Gastroesophageal sphincter (tissue), 4 donors: ENCODE data around the gene GALNTL6. TPM values are rescaled to one million over a fixed set of nuclear protein-coding genes. Genes with fewer than 3 reads are reported as not detected.

Experiments used
- ATAC-seq: fragments of 150-250 bp; one replicate; pipeline ENCODE4 v1.9.1; 2016; ENCODE audit warnings: mild to moderate bottlenecking, moderate library complexity
- H3K27ac ChIP-seq, 4 donors: fragments of 200-600 bp; sonication (generic) in 3 of 4; 1 replicate in 3 of 4; 2 replicates in 1 of 4; pipeline ENCODE4 v1.5.1; 2016 to 2019
- H3K27me3 ChIP-seq: fragments of 200-600 bp; sonication (generic); one replicate; pipeline ENCODE4 v1.5.1; 2019
- H3K36me3 ChIP-seq, 2 donors: fragments of 200-600 bp; sonication (generic); one replicate each; pipeline ENCODE4 v1.5.1; 2019; ENCODE audit warnings: control low read depth in 1 of 2
- H3K4me1 ChIP-seq, 3 donors: fragments of 200-600 bp; sonication (generic); 1 replicate in 2 of 3; 2 replicates in 1 of 3; pipeline ENCODE4 v1.5.1; 2016 to 2019; ENCODE audit warnings: control low read depth in 2 of 3
- H3K4me3 ChIP-seq, 2 donors: fragments of 200-600 bp; sonication (generic); one replicate each; pipeline ENCODE4 v1.5.1; 2019; ENCODE audit warnings: mild to moderate bottlenecking in 1 of 2, moderate library complexity in 1 of 2
- H3K9me3 ChIP-seq, 3 donors: fragments of 200-600 bp; sonication (generic); one replicate each; pipeline ENCODE4 v1.5.1; 2017 to 2019; ENCODE audit warnings: control low read depth in 2 of 3
- EP300 ChIP-seq: sonication (generic); formaldehyde crosslinking; IDR thresholded peaks from one replicate; pipeline ENCODE4 v1.6.1; 2017; ENCODE audit warnings: antibody characterized with exemption, mild to moderate bottlenecking
- POLR2A ChIP-seq, 2 donors: fragments of 450-650 bp; IDR thresholded peaks; one replicate each; pipeline ENCODE4 v1.6.1; 2017; ENCODE audit warnings: antibody characterized with exemption in 2 of 2, mild to moderate bottlenecking in 2 of 2, moderate library complexity in 1 of 2
- POLR2AphosphoS5 ChIP-seq: sonication (generic); formaldehyde crosslinking; IDR thresholded peaks from one replicate; pipeline ENCODE4 v1.6.1; 2017; ENCODE audit warnings: antibody characterized with exemption
- WGBS, 2 donors: methylation state at CpG; one replicate each; pipeline ENCODE4 v1.1.5; 2018; ENCODE audit warnings: low coverage in 1 of 2; 5-methylcytosine and 5-hydroxymethylcytosine counted together
- total RNA-seq, 4 donors: library from RNA; depleted of rRNA; stranded (reverse); fragments of >200 nt; gene quantifications; one replicate each; pipeline ENCODE4 v1.1.0, GENCODE V29; 2016
- TF ChIP-seq, protein P1 (sequence below), 4 experiments: fragments of 200-600 bp in 2 of 4; fragments of 450-650 bp in 2 of 4; sonication (generic) in 1 of 4; IDR thresholded peaks; one replicate each; pipeline ENCODE4 v1.5.1; 2017 to 2019; ENCODE audit warnings: antibody characterized with exemption in 4 of 4, mild to moderate bottlenecking in 2 of 4, moderate library complexity in 2 of 4

Gene GALNTL6
- total RNA-seq, 4 donors from 2014 or later = not detected

DNA sequence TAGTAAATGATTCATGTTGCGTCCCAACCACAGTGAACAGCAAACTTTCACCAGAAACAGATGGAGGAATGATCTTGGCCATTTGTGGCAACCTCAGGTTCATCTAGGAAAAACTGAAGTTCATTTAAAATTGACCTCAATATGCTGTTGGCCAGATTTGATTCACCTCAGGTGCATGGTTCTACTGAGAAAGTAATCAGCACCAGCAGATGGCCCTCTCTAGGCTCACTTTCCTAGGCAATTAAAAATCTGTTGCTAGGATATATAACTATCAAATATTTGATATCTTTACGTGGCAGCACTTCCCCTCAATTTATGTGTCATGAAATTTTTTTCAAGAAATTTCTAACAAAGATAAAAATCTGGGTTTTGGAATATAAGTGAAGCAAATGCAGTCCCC lies 344.7 kb downstream of the GALNTL6 start:
- 70% methylated on average over 2 of the region's 2 CpGs for WGBS, 2 donors
- H3K27ac ChIP-seq = no peak overlapping the region
- H3K4me3 ChIP-seq = no peak overlapping the region
- TF ChIP-seq POLR2A (IDR thresholded peaks at IDR 0.05) (no peak), POLR2AphosphoS5 (no peak), EP300 (no peak)
- TF ChIP-seq, protein P1, sequence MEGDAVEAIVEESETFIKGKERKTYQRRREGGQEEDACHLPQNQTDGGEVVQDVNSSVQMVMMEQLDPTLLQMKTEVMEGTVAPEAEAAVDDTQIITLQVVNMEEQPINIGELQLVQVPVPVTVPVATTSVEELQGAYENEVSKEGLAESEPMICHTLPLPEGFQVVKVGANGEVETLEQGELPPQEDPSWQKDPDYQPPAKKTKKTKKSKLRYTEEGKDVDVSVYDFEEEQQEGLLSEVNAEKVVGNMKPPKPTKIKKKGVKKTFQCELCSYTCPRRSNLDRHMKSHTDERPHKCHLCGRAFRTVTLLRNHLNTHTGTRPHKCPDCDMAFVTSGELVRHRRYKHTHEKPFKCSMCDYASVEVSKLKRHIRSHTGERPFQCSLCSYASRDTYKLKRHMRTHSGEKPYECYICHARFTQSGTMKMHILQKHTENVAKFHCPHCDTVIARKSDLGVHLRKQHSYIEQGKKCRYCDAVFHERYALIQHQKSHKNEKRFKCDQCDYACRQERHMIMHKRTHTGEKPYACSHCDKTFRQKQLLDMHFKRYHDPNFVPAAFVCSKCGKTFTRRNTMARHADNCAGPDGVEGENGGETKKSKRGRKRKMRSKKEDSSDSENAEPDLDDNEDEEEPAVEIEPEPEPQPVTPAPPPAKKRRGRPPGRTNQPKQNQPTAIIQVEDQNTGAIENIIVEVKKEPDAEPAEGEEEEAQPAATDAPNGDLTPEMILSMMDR (IDR thresholded peaks at IDR 0.05) = no peak
- H3K36me3 ChIP-seq = no peaks in the 10 kb centered on the region
- H3K9me3 ChIP-seq = no peaks in the 10 kb centered on the region
- ATAC-seq = no peak
- no peaks in the 10 kb centered on the region for H3K27me3 ChIP-seq
- no peaks in the 10 kb centered on the region for H3K4me1 ChIP-seq

DNA sequence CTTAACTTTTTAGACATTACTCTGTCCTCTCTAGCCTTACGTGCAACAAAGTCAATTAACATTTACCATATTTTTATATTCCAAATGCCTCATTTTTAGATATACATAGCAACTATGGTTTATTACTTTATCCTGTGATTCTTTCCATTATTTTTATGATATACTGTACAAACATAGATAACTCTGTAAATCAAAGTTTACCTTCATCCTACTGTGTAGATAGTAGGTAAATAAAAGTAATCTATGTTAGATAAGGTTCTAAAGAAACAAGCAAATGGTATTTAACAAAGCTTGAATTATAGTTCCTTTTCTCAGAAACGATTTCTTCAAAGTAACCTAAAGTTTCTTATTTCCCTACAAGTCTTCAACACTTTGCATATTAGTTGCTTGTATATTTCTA lies 350.0 kb downstream of the GALNTL6 start:
- H3K36me3 ChIP-seq = no peaks in the 10 kb centered on the region
- 58 to 66% methylated on average over 2 of the region's 2 CpGs for WGBS, 2 donors
- no peak for TF ChIP-seq POLR2A (IDR thresholded peaks at IDR 0.05)
- H3K27ac ChIP-seq = no peak overlapping the region
- H3K4me3 ChIP-seq = no peak overlapping the region
- ATAC-seq = no peak
- H3K9me3 ChIP-seq = no peaks in the 10 kb centered on the region
- H3K27me3 ChIP-seq = no peaks in the 10 kb centered on the region
- H3K4me1 ChIP-seq = no peaks in the 10 kb centered on the region

DNA sequence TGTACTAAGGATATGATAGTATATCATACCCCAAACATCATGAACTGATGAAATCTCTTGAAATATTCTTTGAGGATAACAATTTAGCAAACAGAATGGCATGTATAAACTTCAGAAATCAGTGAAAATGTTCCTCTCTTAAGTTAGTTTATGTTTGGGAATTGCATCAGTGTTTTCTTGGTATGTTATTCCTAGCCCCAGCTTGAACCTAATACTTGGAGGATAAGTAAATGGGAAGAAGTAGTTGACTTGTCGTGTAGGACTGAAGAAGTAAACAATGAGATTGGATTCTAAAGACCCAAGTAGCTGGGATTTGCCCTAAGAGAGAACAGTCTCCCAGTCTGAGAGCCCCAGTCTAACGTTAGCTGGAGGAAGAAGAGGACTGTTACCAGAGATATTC lies 355.7 kb downstream of the GALNTL6 start:
- no peak overlapping the region for H3K4me3 ChIP-seq
- H3K27ac ChIP-seq = no peak overlapping the region
- no peaks in the 10 kb centered on the region for H3K9me3 ChIP-seq
- H3K36me3 ChIP-seq = no peaks in the 10 kb centered on the region
- ATAC-seq = no peak
- H3K27me3 ChIP-seq = no peaks in the 10 kb centered on the region
- no peaks in the 10 kb centered on the region for H3K4me1 ChIP-seq
- no peak for TF ChIP-seq EP300
- no peak for TF ChIP-seq POLR2A (IDR thresholded peaks at IDR 0.05)
- TF ChIP-seq, protein P1 (IDR thresholded peaks at IDR 0.05) = no peak
- no peak for TF ChIP-seq POLR2AphosphoS5
- 50 to 72% methylated on average over 2 of the region's 2 CpGs for WGBS, 2 donors

DNA sequence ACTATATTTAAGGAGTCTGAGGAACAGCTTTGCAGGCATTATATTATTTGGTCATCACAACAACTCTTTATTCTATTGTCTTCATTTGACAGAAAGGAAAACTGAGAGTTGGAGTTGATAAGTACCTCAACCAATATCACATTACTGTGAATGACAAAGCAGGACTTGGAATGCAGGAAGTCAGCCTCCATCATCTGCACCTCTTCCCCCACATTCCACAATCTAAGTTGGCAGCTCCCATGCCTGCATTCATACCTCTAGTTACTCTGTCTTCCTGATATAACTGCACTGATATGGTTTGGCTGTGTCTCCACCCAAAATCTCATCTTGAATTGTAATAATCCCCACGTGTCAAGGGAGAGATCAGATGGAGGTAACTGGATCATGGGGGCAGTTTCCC lies 356.7 kb downstream of the GALNTL6 start:
- TF ChIP-seq, protein P1 (IDR thresholded peaks at IDR 0.05) = no peak
- Histone ChIP-seq H3K27ac (no peak overlapping the region), H3K27me3 (no peaks in the 10 kb centered on the region), H3K9me3 (no peaks in the 10 kb centered on the region), H3K4me1 (no peaks in the 10 kb centered on the region), H3K4me3 (no peak overlapping the region), H3K36me3 (no peaks in the 10 kb centered on the region)
- no peak for ATAC-seq
- WGBS, 2 donors = 75% methylated on average over 1 of the region's 1 CpG; no CpG with 5 or more reads in 1 of the 2 donors

DNA sequence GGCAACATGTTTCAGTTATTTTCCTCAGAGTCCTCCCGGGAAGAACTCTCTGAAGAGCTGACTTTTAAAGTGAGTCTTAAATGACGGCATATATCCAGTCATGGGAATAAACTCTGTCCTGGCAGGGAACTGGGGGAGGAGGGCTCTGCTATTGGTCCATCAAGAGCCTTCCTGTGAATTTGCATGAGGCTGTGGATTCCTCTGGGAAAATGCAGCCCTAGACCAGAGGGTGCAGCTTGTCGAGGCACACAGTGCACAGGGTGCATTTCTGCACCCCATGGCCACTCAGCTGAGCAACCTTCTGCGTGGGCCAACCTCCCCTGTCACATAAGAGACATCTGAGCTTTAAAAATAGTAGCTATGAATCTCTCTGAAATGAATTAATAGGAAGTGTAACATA lies 360.0 kb downstream of the GALNTL6 start:
- H3K4me3 ChIP-seq = no peak overlapping the region
- no peaks in the 10 kb centered on the region for H3K9me3 ChIP-seq
- H3K27me3 ChIP-seq = no peaks in the 10 kb centered on the region
- H3K27ac ChIP-seq = no peak overlapping the region
- H3K36me3 ChIP-seq = no peaks in the 10 kb centered on the region
- WGBS, 2 donors = 53 to 73% methylated on average over 2 to 3 of the region's 4 CpGs
- TF ChIP-seq EP300 = no peak
- TF ChIP-seq POLR2AphosphoS5 = no peak
- no peak for TF ChIP-seq POLR2A (IDR thresholded peaks at IDR 0.05)
- TF ChIP-seq, protein P1 (IDR thresholded peaks at IDR 0.05) = no peak
- H3K4me1 ChIP-seq = no peaks in the 10 kb centered on the region
- no peak for ATAC-seq

DNA sequence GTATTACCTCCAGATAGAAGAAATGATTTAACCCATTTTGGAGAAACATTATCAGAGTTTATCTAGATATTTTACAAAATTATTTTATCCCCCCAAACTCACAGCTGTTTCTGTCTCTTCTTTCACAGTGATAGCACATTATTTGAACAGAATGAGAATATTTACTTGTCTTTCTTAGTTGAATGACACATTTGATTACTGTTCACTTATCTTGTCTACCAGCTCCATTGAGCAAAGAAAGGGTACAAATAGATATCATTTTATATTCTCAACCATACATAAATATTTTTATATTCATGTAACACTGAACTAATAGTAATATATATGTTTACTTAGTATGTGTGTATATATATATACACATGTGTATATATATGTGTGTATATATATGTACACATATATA lies 364.2 kb downstream of the GALNTL6 start:
- Histone ChIP-seq H3K4me1 (no peaks in the 10 kb centered on the region), H3K27ac (no peak overlapping the region), H3K36me3 (no peaks in the 10 kb centered on the region), H3K4me3 (no peak overlapping the region), H3K9me3 (peaks cover 0 to 10% (median 0%) of the 10 kb centered on the region in 3 donors), H3K27me3 (no peaks in the 10 kb centered on the region)
- ATAC-seq = no peak
- TF ChIP-seq POLR2A (IDR thresholded peaks at IDR 0.05) (no peak), EP300 (no peak), POLR2AphosphoS5 (no peak)
- TF ChIP-seq, protein P1 (IDR thresholded peaks at IDR 0.05) = no peak
